DMS 273 treated with DMSO at 0.1 percent for 48 hours (cell line): ENCODE results near the gene CASZ1.

ENCODE experiments used
- DNase-seq: peaks from one replicate; lab custom pipeline; 2025; lab: John Stamatoyannopoulos, UW

The CASZ1 gene

DNA sequence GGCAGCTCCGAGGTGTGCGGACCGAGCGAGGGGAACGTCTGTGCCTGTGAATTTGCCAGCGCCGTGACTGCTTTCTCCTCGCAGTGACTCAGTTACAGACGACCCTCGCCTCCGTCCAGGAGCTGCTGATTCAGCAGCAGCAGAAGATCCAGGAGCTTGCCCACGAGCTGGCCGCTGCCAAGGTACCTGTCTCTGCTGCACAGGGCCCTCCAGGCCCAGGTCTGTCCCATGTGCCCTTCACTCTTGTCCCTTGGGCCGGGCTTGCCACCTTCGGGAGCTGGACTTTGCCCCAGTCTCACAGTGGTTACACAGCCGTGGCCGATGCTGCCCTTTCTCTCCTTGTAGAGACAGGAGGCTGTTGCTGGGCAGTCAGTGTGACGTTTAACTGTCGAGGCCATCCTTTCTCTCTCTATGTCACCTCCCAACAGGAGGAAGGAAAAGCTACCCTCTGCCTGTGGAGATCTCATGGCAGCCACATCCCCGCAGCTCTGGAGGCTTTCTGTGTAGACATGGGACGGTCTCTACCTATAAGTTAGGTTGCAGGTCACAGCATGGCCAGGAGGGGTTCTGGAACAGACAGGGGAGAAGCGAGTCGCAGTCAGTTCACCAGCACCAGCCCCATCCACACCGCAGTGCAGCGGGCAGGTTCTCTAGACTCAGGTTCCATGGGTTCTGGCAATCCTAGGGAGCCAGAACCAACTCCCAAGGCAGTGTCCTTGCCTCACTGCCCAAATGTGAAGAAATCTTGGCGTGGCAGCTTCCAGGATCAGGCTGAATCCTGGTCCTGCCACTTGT, 172.0 kb downstream of the CASZ1 start:
- DNase-seq: no peak

DNA sequence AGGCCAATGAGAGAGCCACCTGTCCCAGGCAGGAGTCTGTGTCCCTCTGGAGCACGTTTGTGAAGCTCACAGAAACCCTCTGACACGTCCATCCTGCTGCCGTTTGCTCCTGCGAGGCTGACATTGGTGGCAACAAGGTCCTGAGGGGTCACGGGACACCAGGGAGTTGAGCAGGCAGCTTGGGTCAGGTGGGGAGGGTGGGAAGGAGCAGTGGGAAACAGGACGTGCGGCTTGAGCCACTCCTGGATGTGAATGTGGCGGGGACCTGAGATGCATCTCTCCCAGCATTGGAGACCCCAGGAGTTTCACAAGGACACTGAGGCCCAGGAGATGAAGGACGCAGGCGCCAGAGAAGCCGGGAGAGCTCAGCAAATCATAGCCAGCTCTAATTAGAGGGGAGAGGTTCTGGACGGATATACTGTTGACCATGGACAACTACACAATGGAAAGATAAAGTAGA, 172.7 kb downstream of the CASZ1 start:
- DNase-seq: no peak

DNA sequence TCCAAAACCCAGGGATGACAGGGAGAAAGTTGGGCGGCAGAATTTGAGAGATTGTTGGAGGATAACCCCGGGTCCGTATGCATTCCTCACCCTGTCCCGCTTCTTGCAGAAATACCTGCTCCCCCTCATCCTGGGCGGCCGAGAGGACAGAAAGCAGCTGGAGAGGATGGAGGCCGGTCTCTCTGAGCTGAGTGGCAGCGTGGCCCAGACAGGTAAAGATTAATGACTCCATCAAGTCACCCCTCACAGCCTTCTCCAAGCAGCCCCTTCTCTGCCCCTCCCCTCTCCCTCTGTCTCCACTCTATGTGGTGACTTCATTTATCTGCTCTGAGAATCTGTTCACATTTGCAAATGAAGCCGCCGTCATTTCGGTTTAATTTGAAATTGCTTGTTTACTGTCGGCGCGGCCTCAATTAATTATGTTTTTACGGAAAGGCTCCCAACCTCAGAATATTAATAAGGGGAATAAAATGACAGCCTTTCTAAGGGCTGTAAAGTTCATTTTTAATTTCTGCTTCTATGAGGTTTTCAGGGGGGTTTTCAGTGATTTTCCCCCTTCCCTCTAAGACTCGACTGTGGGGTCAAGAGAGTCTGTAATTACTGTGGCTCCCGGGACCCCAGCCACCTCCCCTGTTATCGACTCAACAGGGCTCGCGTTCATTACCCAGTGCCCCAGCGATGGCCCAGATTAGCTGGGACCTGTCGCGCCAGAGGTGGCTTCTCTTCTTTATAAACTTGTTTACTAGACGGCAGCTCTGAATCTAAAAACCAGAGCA, 173.3 kb downstream of the CASZ1 start:
- DNase-seq: no peak

DNA sequence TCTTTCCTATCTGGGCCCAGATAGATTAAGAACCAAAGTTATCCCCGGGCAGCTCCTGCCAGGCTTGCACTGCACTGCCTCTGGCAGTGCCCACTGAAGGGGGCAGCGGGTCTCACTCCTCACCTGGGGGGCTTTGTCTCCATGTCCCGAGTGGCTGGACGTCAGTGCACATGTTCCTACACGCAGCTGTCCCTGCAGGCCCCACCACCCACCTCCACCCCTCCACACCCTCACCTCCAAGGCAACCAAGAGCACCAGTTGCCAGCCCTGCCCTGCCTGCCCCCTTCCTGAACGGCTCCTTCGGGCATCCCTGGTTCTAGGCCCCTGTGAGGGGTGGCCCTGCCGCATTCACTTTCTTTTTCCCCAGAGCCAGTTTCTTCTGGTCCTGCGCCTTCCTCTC, 174.5 kb downstream of the CASZ1 start:
- DNase-seq: no peak

DNA sequence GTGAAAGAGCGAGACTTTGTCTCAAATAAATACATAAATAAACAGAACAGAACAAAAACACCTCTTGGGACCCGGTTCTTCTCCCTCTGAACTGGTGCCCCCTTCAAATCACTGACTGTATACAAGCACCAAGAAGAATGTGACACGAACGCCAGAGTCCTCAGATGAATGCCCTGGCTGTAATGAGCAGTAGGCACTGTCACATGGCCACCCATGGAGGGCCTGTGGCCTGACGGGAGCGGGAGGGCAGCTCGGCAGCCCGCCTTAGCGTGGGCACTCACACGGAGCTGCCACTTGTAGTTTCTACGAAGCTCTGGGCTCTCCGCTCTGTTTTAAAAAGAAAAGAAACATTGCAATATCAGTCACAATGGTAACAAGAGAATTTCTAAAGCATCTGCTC, 175.7 kb downstream of the CASZ1 start:
- DNase-seq: no peak

DNA sequence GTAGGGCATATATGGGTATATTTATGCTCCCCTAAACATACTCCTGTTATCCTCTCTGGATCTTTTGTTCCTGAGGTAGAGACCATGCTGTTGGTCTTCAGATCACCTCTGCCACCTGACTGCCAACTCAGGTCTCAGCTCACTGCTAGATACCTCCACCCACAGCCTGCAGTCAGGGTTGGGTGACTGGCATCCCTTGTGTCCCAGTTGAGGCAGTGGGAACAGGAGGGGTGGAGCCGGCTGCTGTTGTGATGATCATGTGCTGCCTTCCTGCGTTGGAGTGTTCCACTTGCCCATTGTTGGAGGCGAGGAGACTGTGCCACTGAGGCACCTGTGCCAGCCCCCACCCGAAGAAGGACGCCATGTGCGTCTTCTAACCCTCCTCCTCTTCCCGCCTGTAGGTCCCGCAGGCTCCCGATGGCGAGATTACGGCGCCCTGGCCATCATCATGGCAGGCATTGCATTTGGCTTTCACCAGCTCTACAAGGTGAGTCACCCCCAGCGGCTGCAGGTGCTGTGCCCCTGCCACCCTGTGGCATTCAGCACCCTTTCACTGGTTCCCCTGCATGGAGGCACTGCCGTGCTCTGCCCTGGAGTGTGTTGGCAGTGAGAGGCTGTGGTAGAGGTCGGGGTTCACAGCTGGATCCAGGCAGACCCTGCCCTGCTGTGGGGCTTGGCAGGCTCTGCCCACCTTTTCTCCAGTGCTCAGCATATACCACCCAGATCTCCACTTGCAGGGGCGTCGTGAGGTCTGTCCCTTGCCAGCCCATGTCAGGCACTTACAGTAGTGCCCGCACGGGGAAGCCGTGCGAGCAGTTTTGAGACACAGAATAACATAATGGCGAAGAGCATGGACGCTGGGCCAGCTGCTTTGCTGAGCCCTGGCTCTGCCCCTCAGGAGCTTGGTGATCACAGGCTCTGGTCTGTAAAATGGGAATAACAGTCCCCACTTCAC, 178.2 kb downstream of the CASZ1 start:
- no peak for DNase-seq

DNA sequence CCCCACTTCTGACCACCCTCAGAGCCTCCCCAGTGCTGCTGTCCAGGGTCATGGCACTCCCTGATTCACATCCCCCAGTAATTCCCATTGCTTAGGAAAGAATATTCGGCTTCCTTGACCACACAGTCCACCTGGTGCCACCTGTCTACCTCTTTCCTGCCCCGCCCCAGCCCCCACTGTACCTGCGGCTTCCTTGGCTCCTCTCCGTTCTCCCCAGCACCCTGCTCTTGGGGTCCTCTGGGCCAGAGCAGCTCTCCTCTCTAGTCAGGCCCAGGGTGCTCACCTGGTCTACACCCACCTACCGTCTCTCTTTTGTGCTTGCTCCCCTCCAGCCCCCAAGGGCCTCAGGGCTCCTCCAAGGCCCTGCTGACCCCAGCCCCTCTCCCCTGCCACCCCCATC, 179.1 kb downstream of the CASZ1 start:
- DNase-seq: no peak

DNA sequence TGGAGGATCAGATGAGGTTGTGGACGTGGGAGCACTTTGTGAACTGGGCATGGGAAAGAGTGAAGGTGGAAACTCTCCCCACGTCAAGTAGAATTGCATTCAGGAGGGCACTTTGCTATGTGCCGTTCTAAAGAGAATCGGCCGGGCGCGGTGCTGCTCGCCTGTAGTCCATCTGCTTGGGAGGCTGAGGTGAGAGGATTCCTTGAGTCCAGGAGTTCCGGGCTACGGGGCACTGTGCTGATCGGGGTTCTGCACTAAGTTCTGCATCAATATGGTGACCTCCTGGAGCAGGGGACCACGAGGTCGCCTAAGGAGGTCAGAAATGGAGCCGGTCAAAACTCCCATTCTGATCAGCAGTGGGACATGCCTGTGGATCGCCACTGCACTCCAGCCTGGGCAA, 179.8 kb downstream of the CASZ1 start:
- no peak for DNase-seq

DNA sequence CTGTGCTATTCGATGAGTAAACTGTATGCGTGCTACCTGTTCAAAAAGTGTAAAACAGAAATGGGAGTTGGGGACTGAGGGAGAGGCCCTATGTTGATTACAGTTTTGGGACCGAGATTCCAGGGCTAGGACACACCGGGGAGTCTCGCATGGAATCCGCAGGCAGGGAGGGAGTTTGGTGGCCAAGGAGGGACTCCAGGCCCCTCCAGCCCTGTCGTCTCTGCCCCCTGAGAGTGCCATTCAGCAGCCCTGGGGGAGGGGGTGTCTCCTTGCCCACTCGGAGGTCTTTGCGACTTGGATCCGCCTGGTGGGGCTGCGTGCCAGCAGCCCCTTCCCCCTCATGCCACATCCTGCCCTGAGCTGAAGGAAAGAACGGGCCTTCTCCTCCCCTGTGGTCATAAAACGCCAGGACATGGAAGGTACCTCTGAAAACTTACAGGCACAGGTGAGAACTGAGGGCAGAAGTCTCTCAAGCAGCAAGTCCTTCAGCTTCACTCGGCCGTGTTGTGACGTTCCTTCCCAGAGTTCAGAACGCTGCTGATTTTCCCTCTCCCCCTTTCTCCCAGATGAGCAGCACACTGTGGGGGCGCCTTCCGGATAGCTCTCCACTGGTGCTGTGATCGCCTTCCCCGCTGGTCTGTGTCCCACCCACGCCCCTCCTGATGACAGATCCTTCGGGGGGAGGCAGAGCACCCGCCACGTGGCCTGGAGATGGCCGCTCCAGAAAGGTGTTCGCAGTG, 180.3 kb downstream of the CASZ1 start:
- no peak for DNase-seq

DNA sequence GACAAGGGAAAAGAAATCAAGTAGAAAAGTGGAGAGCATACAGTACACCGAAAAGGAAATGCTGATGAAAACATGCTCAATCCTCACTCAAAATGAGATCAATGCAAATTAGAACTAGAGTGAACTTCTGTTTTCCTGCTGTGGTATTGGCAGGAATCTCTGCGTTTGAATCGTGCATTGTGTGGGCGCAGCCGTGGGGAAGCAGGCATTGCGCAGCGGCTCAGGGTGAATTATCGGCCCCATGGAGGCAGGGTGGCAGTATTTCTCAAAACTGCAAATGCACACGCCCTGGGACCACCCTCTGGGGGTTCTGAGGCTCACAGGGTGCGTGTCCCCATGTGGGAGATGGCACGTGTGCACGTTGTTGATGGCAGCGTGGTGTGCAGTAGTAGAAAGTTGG, 181.1 kb downstream of the CASZ1 start:
- no peak for DNase-seq

DNA sequence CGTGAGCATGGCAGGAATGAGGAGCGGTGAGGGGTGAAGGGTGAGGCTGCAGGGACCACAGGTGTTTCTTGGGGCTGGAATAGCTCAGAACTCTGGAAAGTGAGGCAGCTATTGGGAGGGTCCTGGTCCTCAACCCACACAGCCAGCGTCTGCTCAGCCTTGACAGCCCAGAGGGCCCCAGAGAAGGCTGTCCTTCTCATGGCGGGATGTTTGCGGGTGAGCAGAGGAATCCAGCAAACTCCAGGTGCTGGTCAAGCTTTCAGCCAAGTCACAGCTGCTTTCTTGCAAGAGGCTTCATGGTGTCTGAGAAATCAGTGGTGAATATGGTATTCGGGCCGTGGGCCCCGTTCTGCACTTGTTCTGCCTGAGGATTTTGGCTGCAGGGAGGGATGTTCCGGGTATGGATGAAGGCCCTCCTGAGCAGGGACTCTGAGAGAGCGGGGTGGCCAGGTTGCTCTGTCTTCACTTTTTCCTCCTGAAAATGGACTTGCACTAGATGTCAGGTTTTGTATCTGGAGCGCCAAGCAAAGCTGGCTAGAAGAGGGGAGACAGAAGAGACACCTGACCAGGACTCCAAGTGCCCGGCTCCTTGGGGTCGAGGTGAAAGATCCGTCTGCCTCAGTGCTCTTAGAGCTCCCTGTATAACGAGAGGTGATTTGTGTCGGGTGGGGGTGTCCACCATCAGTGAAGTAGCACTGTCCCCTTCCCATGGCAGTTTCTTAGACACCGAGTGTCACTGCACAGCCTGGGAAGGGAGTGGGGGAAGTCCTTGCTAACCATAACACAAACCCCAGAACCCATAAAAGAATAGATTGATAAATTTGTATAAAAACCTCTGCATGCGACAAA, 181.8 kb downstream of the CASZ1 start:
- no peak for DNase-seq

DNA sequence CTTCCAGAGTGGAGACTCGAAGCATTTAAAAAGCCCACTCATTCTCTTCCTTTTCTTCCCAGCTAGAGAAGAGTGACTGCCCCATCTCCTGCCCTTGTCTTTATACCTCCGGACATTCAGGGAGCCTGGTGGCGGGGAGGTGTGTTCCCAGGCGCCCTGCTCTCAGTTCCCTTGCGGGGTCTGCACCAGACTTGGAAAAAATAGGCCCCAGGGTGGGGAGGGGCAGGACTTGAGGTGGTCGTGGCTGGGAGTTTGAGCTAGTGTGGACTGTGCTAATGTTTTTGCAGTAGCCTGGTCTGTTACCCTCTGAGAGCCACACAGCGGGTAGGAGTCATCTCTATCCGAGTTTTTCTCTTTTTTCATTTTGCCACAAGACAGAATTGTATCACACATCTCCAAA, 182.6 kb downstream of the CASZ1 start:
- DNase-seq: no peak

DNA sequence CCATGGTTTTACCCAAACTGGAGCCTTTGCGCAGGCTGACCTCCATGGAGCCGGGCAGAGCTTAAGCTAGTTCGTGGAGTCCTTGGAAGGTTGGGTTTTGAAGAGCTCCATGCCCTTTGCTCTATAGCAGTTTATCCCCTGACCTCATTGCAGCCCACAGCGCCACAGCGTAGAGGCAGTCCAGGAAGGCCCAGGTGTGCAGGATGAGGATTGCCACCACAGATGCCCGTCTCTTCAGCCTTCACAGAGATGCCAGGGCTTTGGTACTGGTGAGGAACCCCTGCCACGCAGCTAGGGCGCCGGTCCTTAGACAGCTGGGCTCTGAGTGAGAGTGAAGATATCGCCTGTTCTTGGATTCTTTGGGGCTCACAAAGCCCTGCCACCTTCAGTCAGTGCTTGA, 183.1 kb downstream of the CASZ1 start:
- no peak for DNase-seq

DNA sequence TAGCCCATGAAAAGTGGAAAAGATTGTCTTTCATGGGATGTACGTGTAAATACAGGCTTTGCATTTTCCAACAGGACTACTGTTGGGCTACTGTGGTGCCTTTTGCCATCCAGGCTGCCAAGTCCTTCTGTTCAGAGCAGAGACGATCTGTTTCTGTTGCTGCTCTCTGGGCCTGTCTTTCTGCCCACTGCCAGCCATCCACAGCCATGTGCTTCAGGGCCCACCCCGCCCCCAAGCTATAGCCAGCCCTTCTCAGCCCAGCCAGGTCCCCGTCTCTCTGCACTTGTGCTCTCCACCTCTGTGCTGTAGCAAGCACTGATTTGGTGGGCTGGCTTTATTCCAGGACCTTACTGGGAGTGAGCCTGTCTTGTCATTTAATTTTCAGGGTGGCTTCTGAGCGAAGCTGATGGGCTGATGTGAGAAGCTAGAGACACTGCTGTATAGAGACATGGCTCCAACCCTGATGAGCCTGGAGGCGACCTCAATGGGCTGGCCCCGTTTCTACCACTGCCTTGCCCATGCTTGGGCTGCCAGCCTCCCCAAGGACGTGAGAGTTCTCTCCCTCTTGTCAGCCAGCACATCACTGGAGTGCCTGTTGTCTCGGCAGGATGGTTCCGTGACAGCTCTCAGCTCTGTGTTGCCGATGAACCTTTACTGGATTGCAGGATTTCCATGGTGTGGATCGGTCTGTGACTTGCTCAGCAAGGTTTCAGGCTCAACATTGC, 183.8 kb downstream of the CASZ1 start:
- DNase-seq: no peak

DNA sequence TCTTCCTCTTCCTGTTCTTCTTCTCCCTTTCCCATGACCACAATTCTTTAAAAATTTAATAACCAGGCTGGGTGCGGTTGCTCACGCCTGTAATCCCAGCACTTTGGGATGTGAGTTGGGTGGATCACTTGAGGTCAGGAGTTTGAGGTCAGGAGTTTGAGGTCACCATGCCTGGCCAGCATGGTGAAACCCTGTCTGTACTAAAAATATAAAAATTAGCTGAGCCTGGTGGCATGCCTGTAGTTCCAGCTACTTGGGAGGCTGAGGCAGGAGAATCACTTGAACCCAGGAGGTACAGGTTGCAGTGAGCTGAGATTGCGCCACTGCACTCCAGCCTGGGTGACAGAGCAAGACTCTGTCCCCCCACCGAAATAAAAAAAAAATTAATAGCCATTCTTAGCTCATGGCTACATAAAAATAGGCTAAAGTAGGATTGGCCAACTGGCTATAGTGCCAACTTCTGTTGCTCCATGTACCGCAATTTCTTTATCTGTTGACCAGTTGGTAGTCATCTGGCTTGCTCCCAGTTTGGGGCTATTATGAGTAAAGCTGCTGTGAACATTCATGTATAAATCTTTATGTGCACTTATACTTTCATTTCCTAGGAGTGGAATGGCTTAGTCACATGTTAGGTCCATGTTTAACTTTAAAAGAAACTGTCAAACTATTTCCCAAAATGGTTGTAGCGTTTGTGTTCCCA, 185.4 kb downstream of the CASZ1 start:
- no peak for DNase-seq

DNA sequence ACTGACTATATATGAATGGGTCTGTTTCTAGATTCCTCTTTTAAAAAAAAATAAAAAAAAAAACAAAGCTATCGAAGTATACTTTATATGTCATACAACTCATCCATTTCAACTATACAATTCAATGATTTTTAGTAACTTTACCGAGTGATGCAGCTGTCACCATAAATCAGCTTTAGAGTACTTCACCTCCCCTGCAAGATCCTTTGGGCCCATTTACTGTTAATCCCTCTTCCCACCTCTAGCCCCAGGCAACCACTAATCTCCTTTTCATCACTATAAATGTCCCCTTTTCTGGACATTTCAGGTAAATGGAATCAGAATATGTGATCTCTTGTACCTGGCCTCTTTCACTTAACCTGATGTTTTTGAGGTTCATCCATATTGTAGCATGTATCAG, 187.8 kb downstream of the CASZ1 start:
- no peak for DNase-seq

DNA sequence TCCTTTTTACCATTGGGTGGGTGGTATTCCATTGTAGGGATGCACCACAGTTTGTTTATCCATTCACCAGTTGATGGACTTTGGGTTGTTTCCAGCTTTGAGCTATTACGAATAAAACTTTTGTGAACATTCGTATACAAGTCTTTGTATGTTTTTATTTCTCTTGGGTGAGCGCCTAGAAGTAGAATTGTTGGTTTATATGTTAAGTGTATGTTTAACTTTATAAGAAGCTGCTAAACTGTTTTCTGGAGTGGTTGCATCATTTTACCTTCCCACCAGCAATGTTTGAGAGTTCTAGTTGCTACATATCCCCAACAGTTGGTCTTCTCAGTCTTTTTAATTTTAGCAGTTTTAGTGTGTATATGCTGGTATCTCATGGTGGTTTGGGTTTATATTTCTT, 189.2 kb downstream of the CASZ1 start:
- no peak for DNase-seq

DNA sequence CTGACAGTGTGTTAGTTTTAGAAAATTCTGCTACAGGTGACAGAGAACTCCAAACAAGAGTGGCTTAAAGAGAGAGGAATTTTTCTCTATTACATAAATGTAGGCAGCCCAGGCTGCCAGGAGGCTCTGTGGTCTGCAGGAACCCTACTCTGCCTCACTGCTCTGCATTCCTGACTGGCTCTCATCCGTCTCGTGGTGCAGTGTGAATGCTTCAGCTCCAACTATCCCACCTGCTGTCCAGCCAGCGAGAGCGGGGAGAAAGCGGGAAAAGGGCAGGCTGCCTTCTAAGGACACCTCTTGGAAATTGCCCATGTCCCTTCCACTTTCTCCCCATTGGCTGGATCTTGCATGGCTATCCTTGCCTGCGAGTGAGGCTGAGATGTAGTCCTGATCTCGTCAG, 190.4 kb downstream of the CASZ1 start:
- no peak for DNase-seq

DNA sequence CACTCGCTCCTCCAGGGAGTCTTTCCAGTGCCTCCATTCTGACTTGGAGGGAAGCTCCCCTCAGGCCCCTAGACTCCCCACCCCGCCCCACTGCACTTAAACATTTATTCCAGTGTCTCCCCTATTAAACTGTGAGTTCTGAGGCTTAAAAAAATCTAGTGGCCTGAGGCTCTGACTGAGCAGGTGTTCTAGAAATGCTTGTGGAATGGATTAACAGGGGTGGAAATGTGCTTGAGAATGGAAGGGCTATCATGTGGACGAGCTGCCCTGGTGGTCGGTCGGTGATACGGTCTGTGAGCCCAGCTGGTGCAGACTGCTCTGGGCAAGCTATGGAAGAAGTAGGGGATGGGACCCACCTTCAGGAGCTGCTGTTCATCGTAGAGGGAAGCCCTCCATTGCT, 191.5 kb downstream of the CASZ1 start:
- no peak for DNase-seq
